Measurements from ENCODE around the gene PLA2G2D.

PLA2G2D gene

GRCh38 chr1:20080441-20081352, 38.6 kb downstream of the PLA2G2D start:
- DNase-seq (ENCODE audit: low read depth) = no peak
- Histone ChIP-seq H3K4me1 (ENCODE audit: control insufficient read depth, insufficient read depth, low read length) (no peaks in the 10 kb centered on the region), H3K9ac (ENCODE audit: low read length) (no peak overlapping the region), H3K27me3 (replicated peaks; ENCODE audit: control insufficient read depth, insufficient read depth, low read length) (peaks cover 3% of the 10 kb centered on the region), H3K9me3 (ENCODE audit: control insufficient read depth, low read length) (no peaks in the 10 kb centered on the region), H3K36me3 (ENCODE audit: control insufficient read depth, insufficient read depth, low read length, severe bottlenecking) (no peaks in the 10 kb centered on the region), H3K4me3 (ENCODE audit: low read length) (no peak overlapping the region)

GRCh38 chr1:20079661-20080305, 39.6 kb downstream of the PLA2G2D start:
- H3K27me3 ChIP-seq (replicated peaks; ENCODE audit: control insufficient read depth, insufficient read depth, low read length) = peaks cover 3% of the 10 kb centered on the region

GRCh38 chr1:20078711-20079110, 40.6 kb downstream of the PLA2G2D start:
- no peaks in the 10 kb centered on the region for H3K36me3 ChIP-seq (ENCODE audit: control insufficient read depth, insufficient read depth, low read length, severe bottlenecking)
- H3K4me3 ChIP-seq (ENCODE audit: low read length) = no peak overlapping the region
- DNase-seq (ENCODE audit: low read depth) = no peak
- H3K27me3 ChIP-seq (replicated peaks; ENCODE audit: control insufficient read depth, insufficient read depth, low read length) = no peaks in the 10 kb centered on the region
- peaks cover 19% of the 10 kb centered on the region for H3K4me1 ChIP-seq (ENCODE audit: control insufficient read depth, insufficient read depth, low read length)
- no peaks in the 10 kb centered on the region for H3K9me3 ChIP-seq (ENCODE audit: control insufficient read depth, low read length)
- no peak overlapping the region for H3K9ac ChIP-seq (ENCODE audit: low read length)

More at GRCh38 chr1:20079661-20080305, 39.6 kb downstream of the PLA2G2D start:
- no peak for DNase-seq (ENCODE audit: low read depth)
- Histone ChIP-seq H3K9me3 (ENCODE audit: control insufficient read depth, low read length) (no peaks in the 10 kb centered on the region), H3K4me3 (ENCODE audit: low read length) (no peak overlapping the region), H3K36me3 (ENCODE audit: control insufficient read depth, insufficient read depth, low read length, severe bottlenecking) (no peaks in the 10 kb centered on the region), H3K4me1 (ENCODE audit: control insufficient read depth, insufficient read depth, low read length) (peaks cover 8% of the 10 kb centered on the region), H3K9ac (ENCODE audit: low read length) (no peak overlapping the region)

- Histone ChIP-seq H3K36me3 (ENCODE audit: control insufficient read depth, insufficient read depth, low read length, severe bottlenecking) (no peaks in the 10 kb centered on the region), H3K4me3 (ENCODE audit: low read length) (no peak overlapping the region), H3K4me1 (ENCODE audit: control insufficient read depth, insufficient read depth, low read length) (peaks cover 22% of the 10 kb centered on the region), H3K27me3 (replicated peaks; ENCODE audit: control insufficient read depth, insufficient read depth, low read length) (no peaks in the 10 kb centered on the region), H3K9ac (ENCODE audit: low read length) (no peak overlapping the region), H3K9me3 (ENCODE audit: control insufficient read depth, low read length) (no peaks in the 10 kb centered on the region)
- no peak for DNase-seq (ENCODE audit: low read depth)
Observed at GRCh38 chr1:20078171-20078651, 41.1 kb downstream of the PLA2G2D start.

GRCh38 chr1:20076710-20077461, 42.5 kb downstream of the PLA2G2D start:
- Histone ChIP-seq H3K4me1 (ENCODE audit: control insufficient read depth, insufficient read depth, low read length) (peaks cover 35% of the 10 kb centered on the region), H3K36me3 (ENCODE audit: control insufficient read depth, insufficient read depth, low read length, severe bottlenecking) (no peaks in the 10 kb centered on the region), H3K4me3 (ENCODE audit: low read length) (no peak overlapping the region), H3K9ac (ENCODE audit: low read length) (no peak overlapping the region), H3K9me3 (ENCODE audit: control insufficient read depth, low read length) (no peaks in the 10 kb centered on the region), H3K27me3 (replicated peaks; ENCODE audit: control insufficient read depth, insufficient read depth, low read length) (no peaks in the 10 kb centered on the region)
- DNase-seq (ENCODE audit: low read depth) = no peak

GRCh38 chr1:20076223-20076622, 43.1 kb downstream of the PLA2G2D start:
- H3K4me1 ChIP-seq (ENCODE audit: control insufficient read depth, insufficient read depth, low read length) = peaks cover 35% of the 10 kb centered on the region

GRCh38 chr1:20075345-20075744, 44.0 kb downstream of the PLA2G2D start:
- H3K4me1 ChIP-seq (ENCODE audit: control insufficient read depth, insufficient read depth, low read length) = peaks cover 36% of the 10 kb centered on the region
- H3K4me3 ChIP-seq (ENCODE audit: low read length) = no peak overlapping the region
- H3K9me3 ChIP-seq (ENCODE audit: control insufficient read depth, low read length) = no peaks in the 10 kb centered on the region
- no peaks in the 10 kb centered on the region for H3K27me3 ChIP-seq (replicated peaks; ENCODE audit: control insufficient read depth, insufficient read depth, low read length)
- no peak overlapping the region for H3K9ac ChIP-seq (ENCODE audit: low read length)
- DNase-seq (ENCODE audit: low read depth) = no peak
- no peaks in the 10 kb centered on the region for H3K36me3 ChIP-seq (ENCODE audit: control insufficient read depth, insufficient read depth, low read length, severe bottlenecking)

More at GRCh38 chr1:20076223-20076622, 43.1 kb downstream of the PLA2G2D start:
- no peak overlapping the region for H3K9ac ChIP-seq (ENCODE audit: low read length)
- no peaks in the 10 kb centered on the region for H3K9me3 ChIP-seq (ENCODE audit: control insufficient read depth, low read length)
- H3K27me3 ChIP-seq (replicated peaks; ENCODE audit: control insufficient read depth, insufficient read depth, low read length) = no peaks in the 10 kb centered on the region
- H3K36me3 ChIP-seq (ENCODE audit: control insufficient read depth, insufficient read depth, low read length, severe bottlenecking) = no peaks in the 10 kb centered on the region
- DNase-seq (ENCODE audit: low read depth) = no peak
- no peak overlapping the region for H3K4me3 ChIP-seq (ENCODE audit: low read length)

- no peaks in the 10 kb centered on the region for H3K36me3 ChIP-seq (ENCODE audit: control insufficient read depth, insufficient read depth, low read length, severe bottlenecking)
- H3K4me3 ChIP-seq (ENCODE audit: low read length) = no peak overlapping the region
- peak overlapping the region; percentile 31 for H3K9ac ChIP-seq (ENCODE audit: low read length)
- peaks cover 42% of the 10 kb centered on the region for H3K4me1 ChIP-seq (ENCODE audit: control insufficient read depth, insufficient read depth, low read length)
- H3K9me3 ChIP-seq (ENCODE audit: control insufficient read depth, low read length) = no peaks in the 10 kb centered on the region
- no peak for DNase-seq (ENCODE audit: low read depth)
- H3K27me3 ChIP-seq (replicated peaks; ENCODE audit: control insufficient read depth, insufficient read depth, low read length) = no peaks in the 10 kb centered on the region
Observed at GRCh38 chr1:20074725-20075171, 44.6 kb downstream of the PLA2G2D start.

- Histone ChIP-seq H3K9ac (ENCODE audit: low read length) (peak overlapping the region; percentile 18), H3K27me3 (replicated peaks; ENCODE audit: control insufficient read depth, insufficient read depth, low read length) (no peaks in the 10 kb centered on the region), H3K4me1 (ENCODE audit: control insufficient read depth, insufficient read depth, low read length) (peaks cover 47% of the 10 kb centered on the region), H3K9me3 (ENCODE audit: control insufficient read depth, low read length) (no peaks in the 10 kb centered on the region), H3K36me3 (ENCODE audit: control insufficient read depth, insufficient read depth, low read length, severe bottlenecking) (no peaks in the 10 kb centered on the region), H3K4me3 (ENCODE audit: low read length) (peak overlapping the region; percentile 22)
- no peak for DNase-seq (ENCODE audit: low read depth)
Observed at GRCh38 chr1:20074055-20074724, 45.1 kb downstream of the PLA2G2D start.

GRCh38 chr1:20073256-20073655, 46.1 kb downstream of the PLA2G2D start:
- DNase-seq (ENCODE audit: low read depth) = no peak
- Histone ChIP-seq H3K4me1 (ENCODE audit: control insufficient read depth, insufficient read depth, low read length) (peaks cover 49% of the 10 kb centered on the region), H3K4me3 (ENCODE audit: low read length) (no peak overlapping the region), H3K36me3 (ENCODE audit: control insufficient read depth, insufficient read depth, low read length, severe bottlenecking) (no peaks in the 10 kb centered on the region), H3K9me3 (ENCODE audit: control insufficient read depth, low read length) (no peaks in the 10 kb centered on the region), H3K9ac (ENCODE audit: low read length) (no peak overlapping the region), H3K27me3 (replicated peaks; ENCODE audit: control insufficient read depth, insufficient read depth, low read length) (no peaks in the 10 kb centered on the region)
